Measurements from ENCODE around the gene STON2.

Gene STON2

DNA sequence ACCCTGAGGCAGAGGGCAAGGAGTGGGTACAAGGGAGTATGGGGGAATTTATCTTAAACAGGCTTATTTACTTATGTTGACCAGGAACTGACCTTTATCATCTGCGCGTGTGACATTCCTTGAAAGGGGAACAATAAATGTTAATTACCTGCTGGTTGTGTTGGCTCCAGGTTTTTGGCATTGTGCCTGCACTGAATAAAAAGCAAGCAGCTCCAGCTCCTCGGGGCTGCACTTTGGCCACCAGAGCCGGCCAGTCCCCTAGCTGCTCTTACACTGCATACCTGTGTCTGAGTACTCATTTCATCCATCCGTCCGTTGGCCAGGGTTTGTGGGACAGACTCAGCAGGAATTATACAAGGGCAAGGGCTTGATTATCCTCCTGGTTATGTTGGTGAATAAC, 110.6 kb downstream of the STON2 start:
- H3K4me3 ChIP-seq (replicated peaks; ENCODE audit: low read depth, low read length): no peak overlapping the region
- TF ChIP-seq, protein P1, sequence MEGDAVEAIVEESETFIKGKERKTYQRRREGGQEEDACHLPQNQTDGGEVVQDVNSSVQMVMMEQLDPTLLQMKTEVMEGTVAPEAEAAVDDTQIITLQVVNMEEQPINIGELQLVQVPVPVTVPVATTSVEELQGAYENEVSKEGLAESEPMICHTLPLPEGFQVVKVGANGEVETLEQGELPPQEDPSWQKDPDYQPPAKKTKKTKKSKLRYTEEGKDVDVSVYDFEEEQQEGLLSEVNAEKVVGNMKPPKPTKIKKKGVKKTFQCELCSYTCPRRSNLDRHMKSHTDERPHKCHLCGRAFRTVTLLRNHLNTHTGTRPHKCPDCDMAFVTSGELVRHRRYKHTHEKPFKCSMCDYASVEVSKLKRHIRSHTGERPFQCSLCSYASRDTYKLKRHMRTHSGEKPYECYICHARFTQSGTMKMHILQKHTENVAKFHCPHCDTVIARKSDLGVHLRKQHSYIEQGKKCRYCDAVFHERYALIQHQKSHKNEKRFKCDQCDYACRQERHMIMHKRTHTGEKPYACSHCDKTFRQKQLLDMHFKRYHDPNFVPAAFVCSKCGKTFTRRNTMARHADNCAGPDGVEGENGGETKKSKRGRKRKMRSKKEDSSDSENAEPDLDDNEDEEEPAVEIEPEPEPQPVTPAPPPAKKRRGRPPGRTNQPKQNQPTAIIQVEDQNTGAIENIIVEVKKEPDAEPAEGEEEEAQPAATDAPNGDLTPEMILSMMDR (IDR thresholded peaks at IDR 0.05; ENCODE audit: insufficient read depth, low read length, poor library complexity, severe bottlenecking): no peak
- no peaks in the 10 kb centered on the region for H3K36me3 ChIP-seq (ENCODE audit: control insufficient read depth, insufficient read depth, low read length)
- no peak for DNase-seq (ENCODE audit: extremely low read depth, insufficient read length)
- H3K27me3 ChIP-seq (replicated peaks; ENCODE audit: control insufficient read depth, insufficient read depth, low read length): no peaks in the 10 kb centered on the region

DNA sequence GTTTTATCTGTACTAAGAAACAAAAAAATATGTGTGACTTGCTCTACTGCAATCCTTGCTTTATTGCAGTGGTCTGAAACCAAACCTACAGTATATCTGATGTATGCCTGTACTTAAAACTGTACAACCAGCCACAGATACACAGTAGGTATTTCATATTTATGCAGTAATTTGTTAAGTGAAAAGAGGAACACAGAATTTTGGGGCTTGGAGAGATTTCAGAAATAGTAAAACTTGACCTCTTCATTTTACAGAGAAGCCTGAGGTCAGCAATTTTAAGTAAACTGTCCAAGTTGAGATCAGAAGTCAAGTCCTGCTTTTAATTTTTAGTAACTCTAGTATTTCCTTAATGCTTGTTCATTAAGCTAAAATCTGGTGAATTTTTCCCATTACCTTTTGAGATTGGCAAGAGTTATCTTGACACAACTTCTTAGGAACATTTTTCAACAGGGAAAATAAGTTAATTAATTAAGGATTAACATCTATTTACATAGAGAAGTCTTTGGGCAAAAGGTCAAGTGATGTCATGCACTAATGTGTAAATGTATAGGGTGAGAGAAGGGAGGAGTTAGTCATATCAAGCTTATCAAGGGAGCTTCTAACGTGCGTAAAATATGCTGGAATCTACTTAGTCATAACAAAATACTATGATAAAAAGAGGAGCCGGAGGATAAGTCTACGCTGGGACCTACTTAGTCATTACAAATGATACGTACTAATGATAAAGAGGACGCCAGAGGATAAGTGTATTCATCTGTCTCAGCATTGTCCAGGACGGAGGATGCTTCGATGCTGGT, 113.4 kb downstream of the STON2 start:
- TF ChIP-seq, protein P1 (IDR thresholded peaks at IDR 0.05; ENCODE audit: insufficient read depth, low read length, poor library complexity, severe bottlenecking): no peak
- Histone ChIP-seq H3K4me3 (replicated peaks; ENCODE audit: low read depth, low read length) (no peak overlapping the region), H3K27me3 (replicated peaks; ENCODE audit: control insufficient read depth, insufficient read depth, low read length) (no peaks in the 10 kb centered on the region), H3K36me3 (ENCODE audit: control insufficient read depth, insufficient read depth, low read length) (no peaks in the 10 kb centered on the region)
- DNase-seq (ENCODE audit: extremely low read depth, insufficient read length): no peak

DNA sequence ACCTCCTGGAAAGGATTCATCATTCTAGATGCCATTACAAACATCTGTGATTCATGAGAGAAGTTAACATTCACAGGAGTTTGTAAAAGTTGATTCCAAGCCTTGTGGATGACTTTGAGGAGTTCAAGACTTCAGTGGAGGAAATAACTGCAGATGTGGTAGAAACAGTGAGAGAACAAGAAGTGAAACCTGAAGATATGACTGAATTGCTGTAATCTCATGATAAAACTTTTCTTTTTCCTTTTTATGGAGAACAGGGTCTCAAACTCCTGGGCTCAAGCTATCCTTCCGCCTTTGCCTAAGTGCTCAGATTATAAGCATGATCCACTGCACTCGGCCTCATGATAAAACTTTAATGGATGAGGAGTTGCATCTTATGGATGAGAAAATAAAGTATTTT, 114.9 kb downstream of the STON2 start:
- DNase-seq (ENCODE audit: extremely low read depth, insufficient read length): no peak
- H3K4me3 ChIP-seq (replicated peaks; ENCODE audit: low read depth, low read length): no peak overlapping the region
- TF ChIP-seq, protein P1 (IDR thresholded peaks at IDR 0.05; ENCODE audit: insufficient read depth, low read length, poor library complexity, severe bottlenecking): no peak
- no peaks in the 10 kb centered on the region for H3K27me3 ChIP-seq (replicated peaks; ENCODE audit: control insufficient read depth, insufficient read depth, low read length)
- H3K36me3 ChIP-seq (ENCODE audit: control insufficient read depth, insufficient read depth, low read length): no peaks in the 10 kb centered on the region

DNA sequence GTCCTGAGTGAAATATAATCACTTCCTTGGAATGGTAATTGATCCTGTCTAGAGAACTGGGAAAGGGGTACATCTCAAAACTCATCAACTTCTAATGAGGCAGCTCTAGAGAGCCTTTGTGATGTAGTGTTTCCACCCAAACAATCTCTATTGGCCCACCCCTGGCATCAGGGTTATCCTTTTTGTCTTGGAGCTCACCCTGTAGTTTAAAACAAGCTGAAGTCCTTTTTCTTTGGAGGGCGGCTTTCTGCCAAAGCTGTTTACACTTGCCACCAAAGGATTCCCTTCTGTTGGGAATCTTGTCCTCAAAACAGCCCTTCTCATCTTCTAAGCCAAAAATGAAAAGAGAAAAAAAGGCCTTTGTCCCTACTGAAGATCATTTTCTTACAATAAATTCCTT, 118.8 kb downstream of the STON2 start:
- no peak for DNase-seq (ENCODE audit: extremely low read depth, insufficient read length)
- TF ChIP-seq, protein P1 (IDR thresholded peaks at IDR 0.05; ENCODE audit: insufficient read depth, low read length, poor library complexity, severe bottlenecking): no peak
- Histone ChIP-seq H3K4me3 (replicated peaks; ENCODE audit: low read depth, low read length) (no peak overlapping the region), H3K36me3 (ENCODE audit: control insufficient read depth, insufficient read depth, low read length) (no peaks in the 10 kb centered on the region), H3K27me3 (replicated peaks; ENCODE audit: control insufficient read depth, insufficient read depth, low read length) (no peaks in the 10 kb centered on the region)

DNA sequence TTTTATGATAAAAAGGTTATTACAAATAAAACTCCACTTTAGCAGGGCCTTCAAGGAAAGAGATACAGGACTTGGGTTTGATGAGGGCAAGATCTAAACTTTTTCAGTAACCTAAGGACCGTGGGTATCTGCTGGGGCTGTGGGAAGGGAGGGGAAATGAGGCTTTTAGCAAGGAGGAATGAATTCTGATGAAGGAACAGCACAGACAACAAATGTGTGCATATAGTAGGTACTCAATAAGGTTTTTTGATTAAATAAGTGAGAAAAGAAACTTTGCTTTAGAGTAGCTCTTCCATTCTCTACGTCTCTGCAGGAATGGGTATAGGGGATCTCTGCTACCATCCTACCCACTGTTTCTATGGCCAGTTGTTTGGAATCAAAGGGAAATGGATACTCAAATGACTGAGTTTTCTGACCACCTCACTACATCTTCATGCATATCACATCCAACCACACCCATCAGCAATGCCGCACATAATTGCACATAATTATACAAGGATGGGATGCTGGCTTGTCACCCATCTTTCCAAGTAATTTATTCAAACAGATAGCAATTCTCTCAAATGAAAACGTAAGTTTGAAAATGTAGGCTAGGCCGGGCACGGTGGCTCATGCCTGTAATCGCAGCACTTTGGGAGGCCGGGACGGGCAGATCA, 119.9 kb downstream of the STON2 start:
- no peak overlapping the region for H3K4me3 ChIP-seq (replicated peaks; ENCODE audit: low read depth, low read length)
- TF ChIP-seq, protein P1 (IDR thresholded peaks at IDR 0.05; ENCODE audit: insufficient read depth, low read length, poor library complexity, severe bottlenecking): no peak
- no peaks in the 10 kb centered on the region; the same call in 1 of the 2 replicates for H3K27me3 ChIP-seq (replicated peaks; ENCODE audit: control insufficient read depth, insufficient read depth, low read length)
- H3K36me3 ChIP-seq (ENCODE audit: control insufficient read depth, insufficient read depth, low read length): no peaks in the 10 kb centered on the region
- DNase-seq (ENCODE audit: extremely low read depth, insufficient read length): no peak

Measured in GM06990 (cell line).